Epidermal melanocyte (primary cell): ENCODE data around the gene TTLL11.
"Not testable (repeated sequence)": the region's sequence is repeated elsewhere in the genome, so short reads cannot be mapped to it uniquely, and the experiment has no call there.

Experiments
- DNase-seq: peaks from one replicate; pipeline ENCODE4 v3.0.0; 2011; ENCODE audit warnings: low spot score; ENCODE audit not compliant: insufficient read length

Gene TTLL11

GRCh38 chr9:122084026-122084675 is 9.0 kb downstream of the TTLL11 start:
- no peak for DNase-seq

GRCh38 chr9:122080986-122081385 is 12.1 kb downstream of the TTLL11 start:
- DNase-seq = no peak

GRCh38 chr9:122078557-122078956 is 14.6 kb downstream of the TTLL11 start:
- no peak for DNase-seq

GRCh38 chr9:122076773-122077172 is 16.3 kb downstream of the TTLL11 start:
- DNase-seq = no peak

GRCh38 chr9:122076117-122076516 is 17.0 kb downstream of the TTLL11 start:
- no peak for DNase-seq

- DNase-seq = no peak
These were observed 17.7 kb downstream of the TTLL11 start for GRCh38 chr9:122075135-122076030.

- DNase-seq = no peak
These were observed 21.4 kb downstream of the TTLL11 start for GRCh38 chr9:122071715-122072114.

GRCh38 chr9:122070728-122071515 is 22.2 kb downstream of the TTLL11 start:
- no peak for DNase-seq

GRCh38 chr9:122066680-122067079 is 26.4 kb downstream of the TTLL11 start:
- DNase-seq = not testable (repeated sequence)

GRCh38 chr9:122065923-122066629 is 27.0 kb downstream of the TTLL11 start:
- DNase-seq = no peak

- no peak for DNase-seq
These were observed 32.6 kb downstream of the TTLL11 start for GRCh38 chr9:122060481-122060880.

GRCh38 chr9:122059955-122060324 is 33.2 kb downstream of the TTLL11 start:
- no peak for DNase-seq

- no peak for DNase-seq
These were observed 33.7 kb downstream of the TTLL11 start for GRCh38 chr9:122059214-122059954.

- no peak for DNase-seq
These were observed 34.4 kb downstream of the TTLL11 start for GRCh38 chr9:122058709-122059108.

GRCh38 chr9:122058051-122058450 is 35.1 kb downstream of the TTLL11 start:
- no peak for DNase-seq

- DNase-seq = no peak
These were observed 35.9 kb downstream of the TTLL11 start for GRCh38 chr9:122057211-122057610.

- DNase-seq = no peak
These were observed 36.6 kb downstream of the TTLL11 start for GRCh38 chr9:122056484-122056883.

- DNase-seq = no peak
These were observed 37.4 kb downstream of the TTLL11 start for GRCh38 chr9:122055701-122056100.

- no peak for DNase-seq
These were observed 39.3 kb downstream of the TTLL11 start for GRCh38 chr9:122053567-122054350.

GRCh38 chr9:122053064-122053463 is 40.0 kb downstream of the TTLL11 start:
- no peak for DNase-seq
